MV-4-11 (cell line): ENCODE results near the gene LDLRAD1.
A peak's percentile ranks its signal among the peaks of the same experiment; 100 is the strongest.
"Not testable (repeated sequence)": the region's sequence is repeated elsewhere in the genome, so short reads cannot be mapped to it uniquely, and the experiment has no call there.

Source experiments
- DNase-seq: peaks from one replicate; lab custom pipeline; 2025; lab: John Stamatoyannopoulos, UW

Gene LDLRAD1

GRCh38 chr1:54016343-54017282 lies 1.4 kb downstream of the LDLRAD1 start:
- DNase-seq, result peak; percentile 2

- DNase-seq, result no peak
Measured at GRCh38 chr1:54014009-54014629, 3.9 kb downstream of the LDLRAD1 start.

GRCh38 chr1:54013393-54014008 lies 4.5 kb downstream of the LDLRAD1 start:
- DNase-seq, result no peak

GRCh38 chr1:54012863-54013262 lies 5.1 kb downstream of the LDLRAD1 start:
- no peak for DNase-seq

- DNase-seq, result no peak
Measured at GRCh38 chr1:54012008-54012325, 6.0 kb downstream of the LDLRAD1 start.

- no peak for DNase-seq
Measured at GRCh38 chr1:54011316-54012007, 6.5 kb downstream of the LDLRAD1 start.

- no peak for DNase-seq
Measured at GRCh38 chr1:54010415-54011117, 7.4 kb downstream of the LDLRAD1 start.

- DNase-seq, result no peak
Measured at GRCh38 chr1:54009406-54009805, 8.6 kb downstream of the LDLRAD1 start.

GRCh38 chr1:54008876-54009275 lies 9.1 kb downstream of the LDLRAD1 start:
- no peak for DNase-seq

GRCh38 chr1:54007613-54008012 lies 10.4 kb downstream of the LDLRAD1 start:
- DNase-seq, result no peak

GRCh38 chr1:54006508-54006907 lies 11.5 kb downstream of the LDLRAD1 start:
- no peak for DNase-seq

GRCh38 chr1:54004481-54005049 lies 13.4 kb downstream of the LDLRAD1 start:
- no peak for DNase-seq

- not testable (repeated sequence) for DNase-seq
Measured at GRCh38 chr1:54003750-54004480, 14.1 kb downstream of the LDLRAD1 start.

- DNase-seq, result no peak
Measured at GRCh38 chr1:54003249-54003646, 14.7 kb downstream of the LDLRAD1 start.

GRCh38 chr1:54002544-54003248 lies 15.3 kb downstream of the LDLRAD1 start:
- no peak for DNase-seq

GRCh38 chr1:54001591-54001990 lies 16.4 kb downstream of the LDLRAD1 start:
- no peak for DNase-seq

- DNase-seq, result no peak
Measured at GRCh38 chr1:53999920-54000319, 18.1 kb downstream of the LDLRAD1 start.

- DNase-seq, result no peak
Measured at GRCh38 chr1:53998223-53998622, 19.8 kb downstream of the LDLRAD1 start.

GRCh38 chr1:53995683-53996082 lies 22.3 kb downstream of the LDLRAD1 start:
- DNase-seq, result no peak

GRCh38 chr1:53994516-53994915 lies 23.5 kb downstream of the LDLRAD1 start:
- DNase-seq, result not testable (repeated sequence)
